A673 (cell line): ENCODE data around the gene ZMAT1. TPM values are rescaled to one million over a fixed set of nuclear protein-coding genes. Genes with fewer than 3 reads are reported as not detected.

Experiments
- BruUV-seq: library from RNA; stranded (reverse); fragments of 400-500 nt; replicated peaks from 2 replicates; lab custom pipeline; 2021; lab: Mats Ljungman, UMichigan
- CTCF ChIA-PET: fragments of 300-600 bp; sonication (Branson Sonifier 250); formaldehyde crosslinking; loops from one replicate; lab custom pipeline; 2022; ENCODE audit warnings: antibody characterized with exemption; lab: Charles Lee
- POLR2A ChIA-PET: fragments of 300-600 bp; sonication (Branson Sonifier 250); formaldehyde crosslinking; loops from one replicate; lab custom pipeline; 2022; ENCODE audit warnings: antibody characterized with exemption; ENCODE audit not compliant: low non-redundant PET; lab: Charles Lee
- DNase-seq: peaks from one replicate; pipeline ENCODE4 v3.0.0-alpha.2; 2015; ENCODE audit warnings: low spot score
- H3K27ac ChIP-seq: fragments of 200-600 bp; sonication (generic); 2 replicates; pipeline ENCODE4 v1.5.1; 2016; ENCODE audit warnings: mixed run types, low read depth, mild to moderate bottlenecking, mixed read lengths, antibody characterized with exemption, low read length; ENCODE audit not compliant: poor library complexity, severe bottlenecking
- H3K27me3 ChIP-seq: fragments of 200-600 bp; sonication (generic); replicated peaks from 2 replicates; pipeline ENCODE4 v1.6.1; 2017; ENCODE audit warnings: mixed run types, low read depth, mild to moderate bottlenecking, mixed read lengths, antibody characterized with exemption, low read length; ENCODE audit not compliant: insufficient read depth, poor library complexity
- H3K36me3 ChIP-seq: fragments of 200-600 bp; sonication (generic); 2 replicates; pipeline ENCODE4 v1.6.1; 2016; ENCODE audit warnings: mixed run types, mild to moderate bottlenecking, mixed read lengths, antibody characterized with exemption, low read length; ENCODE audit not compliant: insufficient read depth, poor library complexity, severe bottlenecking
- H3K4me1 ChIP-seq: fragments of 200-600 bp; sonication (generic); 2 replicates; pipeline ENCODE4 v1.6.1; 2017; ENCODE audit warnings: mixed run types, mild to moderate bottlenecking, mixed read lengths, antibody characterized with exemption, low read length; ENCODE audit not compliant: insufficient read depth, poor library complexity, severe bottlenecking
- H3K4me3 ChIP-seq: fragments of 200-600 bp; sonication (generic); 2 replicates; pipeline ENCODE4 v1.5.1; 2016; ENCODE audit warnings: low read depth, mixed run types, mild to moderate bottlenecking, mixed read lengths, low read length; ENCODE audit not compliant: poor library complexity, severe bottlenecking
- H3K9me3 ChIP-seq: fragments of 200-600 bp; sonication (generic); 2 replicates; pipeline ENCODE4 v1.6.1; 2016; ENCODE audit warnings: mixed run types, low read depth, mild to moderate bottlenecking, mixed read lengths, antibody characterized with exemption, low read length; ENCODE audit not compliant: poor library complexity, severe bottlenecking
- CTCF ChIP-seq: fragments of 300-800, 200-600 bp; sonication (generic); conservative IDR thresholded peaks from 2 replicates; pipeline ENCODE4 v1.5.1; 2017; ENCODE audit warnings: low read depth, mild to moderate bottlenecking, antibody characterized with exemption, low read length, moderate library complexity, mixed read lengths
- EZH2 ChIP-seq: fragments of 200-600 bp; sonication (generic); IDR thresholded peaks from 2 replicates; pipeline ENCODE4 v1.6.1; 2017; ENCODE audit warnings: borderline replicate concordance, low read depth, mild to moderate bottlenecking, mixed read lengths, antibody characterized with exemption, low read length; ENCODE audit not compliant: poor library complexity, severe bottlenecking
- intact Hi-C: fragments of 100-400 bp; cut with micrococcal nuclease; formaldehyde crosslinking; loops from one replicate; pipeline ENCODE4 v1.10.0; 2022; ENCODE audit not compliant: unreplicated experiment
- total RNA-seq: library from RNA; stranded (reverse); gene quantifications from 2 replicates; pipeline ENCODE4 v1.2.3, GENCODE V29; 2021

ZMAT1 gene
- total RNA-seq, 1 experiment from 2014 or later = 1.2 TPM

GRCh38 chrX:101958139-101958538, 26.3 kb upstream of the ZMAT1 start:
- Histone ChIP-seq H3K4me3 (no peak overlapping the region), H3K27ac (no peak overlapping the region), H3K4me1 (no peaks in the 10 kb centered on the region), H3K9me3 (no peaks in the 10 kb centered on the region), H3K36me3 (no peaks in the 10 kb centered on the region), H3K27me3 (no peaks in the 10 kb centered on the region)
- ChIA-PET POLR2A (no interaction called here), CTCF (no interaction called here)
- intact Hi-C loops = no loop called here
- no TSS peak for BruUV-seq
- no peak for TF ChIP-seq CTCF
- no peak for TF ChIP-seq EZH2
- no peak for DNase-seq

- Histone ChIP-seq H3K36me3 (no peaks in the 10 kb centered on the region), H3K4me3 (no peak overlapping the region), H3K9me3 (no peaks in the 10 kb centered on the region), H3K27me3 (no peaks in the 10 kb centered on the region), H3K27ac (no peak overlapping the region), H3K4me1 (no peaks in the 10 kb centered on the region)
- CTCF ChIA-PET = no interaction called here
- BruUV-seq = no TSS peak
- TF ChIP-seq CTCF = no peak
- TF ChIP-seq EZH2 = no peak
- POLR2A ChIA-PET = no interaction called here
- intact Hi-C loops = no loop called here
- DNase-seq = no peak
Measured at GRCh38 chrX:101957174-101957573, 25.3 kb upstream of the ZMAT1 start.

- no peaks in the 10 kb centered on the region for H3K27me3 ChIP-seq
- no peak for DNase-seq
- intact Hi-C loops = no loop called here
- ChIA-PET CTCF (no interaction called here), POLR2A (no interaction called here)
- TF ChIP-seq EZH2 = no peak
- no peak for TF ChIP-seq CTCF
- no TSS peak for BruUV-seq
- no peaks in the 10 kb centered on the region for H3K36me3 ChIP-seq
- no peak overlapping the region for H3K4me3 ChIP-seq
- no peaks in the 10 kb centered on the region for H3K4me1 ChIP-seq
- no peak overlapping the region for H3K27ac ChIP-seq
- H3K9me3 ChIP-seq = no peaks in the 10 kb centered on the region
Measured at GRCh38 chrX:101956556-101956955, 24.7 kb upstream of the ZMAT1 start.
